GM23338 (cell line): ENCODE data around the gene EDA. TPM values are rescaled to one million over a fixed set of nuclear protein-coding genes. Genes with fewer than 3 reads are reported as not detected.

ENCODE experiments used
- ATAC-seq: fragments of 200-7000 bp; cut with Tn5 transposase; 3 replicates; pipeline ENCODE4 v1.9.1; 2020
- DNase-seq: peaks from one replicate; pipeline ENCODE4 v3.0.0-alpha.2; 2015; ENCODE audit warnings: low spot score
- H2AFZ ChIP-seq: fragments of 200-600 bp; sonication (generic); 2 replicates; pipeline ENCODE4 v1.8.0; 2016; ENCODE audit warnings: antibody characterized with exemption, mild to moderate bottlenecking, moderate library complexity
- H3F3A ChIP-seq: fragments of 200-600 bp; sonication (generic); replicated peaks from 2 replicates; pipeline ENCODE4 v1.8.0; 2017; ENCODE audit warnings: antibody characterized with exemption, mixed run types, low read depth
- H3K27ac ChIP-seq: fragments of 200-600 bp; sonication (generic); 2 replicates; pipeline ENCODE4 v1.6.1; 2016; ENCODE audit warnings: low read depth
- H3K27me3 ChIP-seq: fragments of 200-600 bp; sonication (generic); 2 replicates; pipeline ENCODE4 v1.8.0; 2016; ENCODE audit warnings: mild to moderate bottlenecking, mixed run types, moderate library complexity; ENCODE audit not compliant: insufficient read depth
- H3K36me3 ChIP-seq: fragments of 200-600 bp; sonication (generic); 2 replicates; pipeline ENCODE4 v1.8.0; 2016; ENCODE audit warnings: mild to moderate bottlenecking; ENCODE audit not compliant: insufficient read depth
- H3K4me1 ChIP-seq: fragments of 200-600 bp; sonication (generic); 2 replicates; pipeline ENCODE4 v1.8.0; 2016; ENCODE audit warnings: mild to moderate bottlenecking, moderate library complexity; ENCODE audit not compliant: insufficient read depth
- H3K4me2 ChIP-seq: fragments of 200-600 bp; sonication (generic); 2 replicates; pipeline ENCODE4 v1.7.1; 2017; ENCODE audit warnings: mixed run types
- H3K4me3 ChIP-seq: fragments of 200-600 bp; sonication (generic); 2 replicates; pipeline ENCODE4 v1.6.1; 2016; ENCODE audit warnings: mixed run types
- H3K79me2 ChIP-seq: fragments of 200-600 bp; sonication (generic); replicated peaks from 2 replicates; pipeline ENCODE4 v1.8.0; 2017; ENCODE audit warnings: mild to moderate bottlenecking; ENCODE audit not compliant: insufficient read depth
- H3K9me2 ChIP-seq: fragments of 200-600 bp; sonication (generic); 2 replicates; pipeline ENCODE4 v1.8.0; 2017; ENCODE audit not compliant: insufficient read depth
- H4K20me1 ChIP-seq: fragments of 200-600 bp; sonication (generic); replicated peaks from 2 replicates; pipeline ENCODE4 v1.8.0; 2017; ENCODE audit warnings: mild to moderate bottlenecking; ENCODE audit not compliant: insufficient read depth
- H3K27ac Mint-ChIP-seq: 2 replicates; pipeline ENCODE4 v1.8.0; 2020; ENCODE audit warnings: inconsistent platforms, mild to moderate bottlenecking, moderate library complexity, mixed read lengths
- H3K27me3 Mint-ChIP-seq: 3 replicates; pipeline ENCODE4 v1.8.0; 2022; ENCODE audit warnings: low read depth, mild to moderate bottlenecking, moderate library complexity, mixed read lengths, inconsistent platforms; ENCODE audit not compliant: insufficient read depth, poor library complexity
- H3K36me3 Mint-ChIP-seq: 3 replicates; pipeline ENCODE4 v1.8.0; 2021; ENCODE audit warnings: low read depth, mild to moderate bottlenecking, inconsistent platforms, moderate library complexity, mixed read lengths
- H3K4me1 Mint-ChIP-seq: 3 replicates; pipeline ENCODE4 v1.8.0; 2020; ENCODE audit warnings: mild to moderate bottlenecking, inconsistent platforms, mixed read lengths
- H3K4me3 Mint-ChIP-seq: 3 replicates; pipeline ENCODE4 v1.8.0; 2021; ENCODE audit warnings: moderate library complexity, mild to moderate bottlenecking, inconsistent platforms, mixed read lengths
- H3K9me3 Mint-ChIP-seq: 3 replicates; pipeline ENCODE4 v1.8.0; 2020; ENCODE audit warnings: moderate library complexity, mild to moderate bottlenecking, inconsistent platforms, mixed read lengths
- EZH2phosphoT487 ChIP-seq: fragments of 200-600 bp; sonication (generic); IDR thresholded peaks from one replicate; pipeline ENCODE4 v1.8.1; 2018; ENCODE audit warnings: antibody characterized with exemption; ENCODE audit not compliant: unreplicated experiment
- NANOG ChIP-seq: IDR thresholded peaks from 2 replicates; pipeline ENCODE4 v1.6.1; 2016; ENCODE audit warnings: antibody characterized with exemption, borderline replicate concordance
- ZNF331 ChIP-seq: fragments of 250-450 bp; sonication (Bioruptor Pico); IDR thresholded peaks from 2 replicates; pipeline ENCODE4 v1.5.0; 2020; ENCODE audit warnings: low read depth, mild to moderate bottlenecking, moderate library complexity
- ZNF462 ChIP-seq: fragments of 250-450 bp; sonication (Bioruptor Pico); IDR thresholded peaks from 2 replicates; pipeline ENCODE4 v1.5.0; 2020; ENCODE audit warnings: mild to moderate bottlenecking, moderate library complexity
- polyA plus RNA-seq: library from polyadenylated mRNA; unstranded; fragments of >200 nt; fragmentation: Nextera tagmentation; extraction: Ambion mirVana; gene quantifications from 2 replicates; pipeline ENCODE4 v1.2.1, GENCODE V29; 2016
- total RNA-seq: library from RNA; depleted of rRNA; stranded (reverse); fragments of >200 nt; shearing (Covaris generic); gene quantifications from 2 replicates; pipeline ENCODE4 v1.2.3, GENCODE V29; 2014
- TF ChIP-seq, protein P1 (sequence below), 2 experiments: fragments of 200-600 bp in 1 of 2; sonication (generic) in 1 of 2; conservative IDR thresholded peaks; 2 replicates each; pipeline versions ENCODE4 v1.5.1 to v1.6.1; 2016 to 2017; ENCODE audit warnings: antibody characterized with exemption in 2 of 2, low read depth in 2 of 2, mild to moderate bottlenecking in 2 of 2, moderate library complexity in 1 of 2

EDA gene
- total and polyA plus RNA-seq, 2 experiments from 2014 or later, result 6.6 to 19.6 TPM

DNA sequence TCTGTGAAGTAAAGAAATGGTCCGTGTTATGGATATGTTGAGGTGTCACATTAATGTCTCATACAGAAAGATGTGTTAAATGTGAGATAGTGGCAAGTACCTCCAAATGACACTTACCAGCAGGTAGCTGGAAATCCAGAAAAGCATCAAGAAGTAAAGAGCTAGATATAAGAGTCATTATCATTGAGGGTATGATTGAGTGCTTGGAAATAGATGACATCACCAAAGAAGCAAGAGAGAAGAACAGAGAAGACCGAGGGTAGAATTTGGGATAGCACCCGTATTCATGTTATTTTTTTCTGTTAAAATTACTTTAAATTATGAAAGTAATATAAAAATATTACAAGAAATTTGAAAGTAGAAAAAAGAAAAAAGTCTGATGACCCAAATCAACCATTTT lies 15.7 kb upstream of the EDA start:
- no peak overlapping the region for H3K27ac ChIP-seq
- no peak overlapping the region for H3K4me3 Mint-ChIP-seq

More for the DNA sequence above, 15.7 kb upstream of the EDA start:
- no peaks in the 10 kb centered on the region for H3K36me3 Mint-ChIP-seq
- no peaks in the 10 kb centered on the region for H3K9me3 Mint-ChIP-seq
- H3K9me2 ChIP-seq, result no peaks in the 10 kb centered on the region
- ATAC-seq (no peak), DNase-seq (no peak)
- H3K4me1 Mint-ChIP-seq, result peaks cover 23% of the 10 kb centered on the region; the same call in 2 of the 3 replicates
- no peaks in the 10 kb centered on the region for H3K27me3 ChIP-seq
- TF ChIP-seq ZNF331 (CRISPR knock-in tag) (no peak), EZH2phosphoT487 (no peak), NANOG (no peak), ZNF462 (CRISPR knock-in tag) (no peak)
- TF ChIP-seq, protein P1, sequence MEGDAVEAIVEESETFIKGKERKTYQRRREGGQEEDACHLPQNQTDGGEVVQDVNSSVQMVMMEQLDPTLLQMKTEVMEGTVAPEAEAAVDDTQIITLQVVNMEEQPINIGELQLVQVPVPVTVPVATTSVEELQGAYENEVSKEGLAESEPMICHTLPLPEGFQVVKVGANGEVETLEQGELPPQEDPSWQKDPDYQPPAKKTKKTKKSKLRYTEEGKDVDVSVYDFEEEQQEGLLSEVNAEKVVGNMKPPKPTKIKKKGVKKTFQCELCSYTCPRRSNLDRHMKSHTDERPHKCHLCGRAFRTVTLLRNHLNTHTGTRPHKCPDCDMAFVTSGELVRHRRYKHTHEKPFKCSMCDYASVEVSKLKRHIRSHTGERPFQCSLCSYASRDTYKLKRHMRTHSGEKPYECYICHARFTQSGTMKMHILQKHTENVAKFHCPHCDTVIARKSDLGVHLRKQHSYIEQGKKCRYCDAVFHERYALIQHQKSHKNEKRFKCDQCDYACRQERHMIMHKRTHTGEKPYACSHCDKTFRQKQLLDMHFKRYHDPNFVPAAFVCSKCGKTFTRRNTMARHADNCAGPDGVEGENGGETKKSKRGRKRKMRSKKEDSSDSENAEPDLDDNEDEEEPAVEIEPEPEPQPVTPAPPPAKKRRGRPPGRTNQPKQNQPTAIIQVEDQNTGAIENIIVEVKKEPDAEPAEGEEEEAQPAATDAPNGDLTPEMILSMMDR (conservative IDR thresholded peaks at IDR 0.05; ENCODE audit: low read depth in 2 of 2), result no peak
- no peaks in the 10 kb centered on the region for H3K36me3 ChIP-seq
- H3K27ac Mint-ChIP-seq, result no peak overlapping the region
- no peak overlapping the region for H2AFZ ChIP-seq
- no peaks in the 10 kb centered on the region for H3K79me2 ChIP-seq
- no peak overlapping the region for H3K4me3 ChIP-seq
- peaks cover 18% of the 10 kb centered on the region for H3K4me1 ChIP-seq
- no peak overlapping the region for H3K4me2 ChIP-seq
- no peaks in the 10 kb centered on the region for H3K27me3 Mint-ChIP-seq
- no peaks in the 10 kb centered on the region for H4K20me1 ChIP-seq
- H3F3A ChIP-seq, result no peaks in the 10 kb centered on the region
